Left ventricle myocardium inferior (tissue), 1 donor: ENCODE measurements around the gene TEX36. TPM values are rescaled to one million over a fixed set of nuclear protein-coding genes. Genes with fewer than 3 reads are reported as not detected.

Source experiments
- DNase-seq: peaks from one replicate; pipeline ENCODE4 v3.0.0-alpha.2; 2020
- H3K27ac ChIP-seq: fragments of 200-600 bp; replicated peaks from 2 replicates; pipeline ENCODE4 v1.8.0; 2021
- H3K27me3 ChIP-seq: fragments of 200-600 bp; 2 replicates; pipeline ENCODE4 v1.8.0; 2021; ENCODE audit warnings: low read depth
- H3K36me3 ChIP-seq: fragments of 200-600 bp; 2 replicates; pipeline ENCODE4 v1.8.0; 2021
- H3K4me1 ChIP-seq: fragments of 200-600 bp; 2 replicates; pipeline ENCODE4 v1.8.0; 2021
- H3K4me3 ChIP-seq: fragments of 200-600 bp; 2 replicates; pipeline ENCODE4 v1.8.0; 2021; ENCODE audit warnings: mild to moderate bottlenecking, moderate library complexity
- H3K9me3 ChIP-seq: fragments of 200-600 bp; replicated peaks from 2 replicates; pipeline ENCODE4 v1.8.0; 2021
- CTCF ChIP-seq: fragments of 200-600 bp; IDR thresholded peaks from 2 replicates; pipeline ENCODE4 v1.8.0; 2021; ENCODE audit warnings: antibody characterized with exemption, mild to moderate bottlenecking, borderline replicate concordance
- intact Hi-C: fragments of 100-400 bp; cut with micrococcal nuclease; formaldehyde crosslinking; loops from one replicate; pipeline ENCODE4 v1.11.0; 2022
- total RNA-seq: library from RNA; stranded (reverse); fragmentation: NEBNext Ultra II Directional; extraction: Animal tissue kit (Norgen Biotek cat#: 25700); gene quantifications from one replicate; pipeline ENCODE4 v1.2.1, GENCODE V29; 2021
- donor health status: DM: no; HTN: yes; CAD: no; lungs with severe emphysema.

Gene TEX36
- total RNA-seq, 1 donor from 2014 or later: not detected

- Histone ChIP-seq H3K4me1 (no peaks in the 10 kb centered on the region), H3K36me3 (no peaks in the 10 kb centered on the region), H3K4me3 (no peak overlapping the region), H3K9me3 (no peaks in the 10 kb centered on the region), H3K27ac (no peak overlapping the region), H3K27me3 (peaks cover 43% of the 10 kb centered on the region)
- no peak for DNase-seq
- no peak for TF ChIP-seq CTCF
- intact Hi-C loops: no loop called here
Observed at GRCh38 chr10:125694883-125695282, 11.9 kb upstream of the TEX36 start.

GRCh38 chr10:125693524-125693847 is 10.5 kb upstream of the TEX36 start:
- Histone ChIP-seq H3K4me1 (no peaks in the 10 kb centered on the region), H3K27ac (no peak overlapping the region), H3K4me3 (no peak overlapping the region), H3K36me3 (no peaks in the 10 kb centered on the region), H3K27me3 (peaks cover 51% of the 10 kb centered on the region), H3K9me3 (no peaks in the 10 kb centered on the region)
- intact Hi-C loops: no loop called here
- no peak for DNase-seq
- TF ChIP-seq CTCF: no peak

- peaks cover 51% of the 10 kb centered on the region for H3K27me3 ChIP-seq
- no peak for DNase-seq
- no peak overlapping the region for H3K27ac ChIP-seq
- no peaks in the 10 kb centered on the region for H3K4me1 ChIP-seq
- H3K4me3 ChIP-seq: no peak overlapping the region
- no peaks in the 10 kb centered on the region for H3K36me3 ChIP-seq
- intact Hi-C loops: no loop called here
- no peak for TF ChIP-seq CTCF
- no peaks in the 10 kb centered on the region for H3K9me3 ChIP-seq
Observed at GRCh38 chr10:125692601-125693523, 9.9 kb upstream of the TEX36 start.

- no peaks in the 10 kb centered on the region for H3K36me3 ChIP-seq
- H3K27ac ChIP-seq: no peak overlapping the region
- TF ChIP-seq CTCF: no peak
- H3K4me1 ChIP-seq: no peaks in the 10 kb centered on the region
- H3K27me3 ChIP-seq: peaks cover 51% of the 10 kb centered on the region
- no peak overlapping the region for H3K4me3 ChIP-seq
- H3K9me3 ChIP-seq: no peaks in the 10 kb centered on the region
- intact Hi-C loops: no loop called here
- DNase-seq: no peak
Observed at GRCh38 chr10:125692196-125692595, 9.2 kb upstream of the TEX36 start.

- no peak for TF ChIP-seq CTCF
- H3K27me3 ChIP-seq: peaks cover 51% of the 10 kb centered on the region
- no peaks in the 10 kb centered on the region for H3K36me3 ChIP-seq
- no peak overlapping the region for H3K4me3 ChIP-seq
- H3K9me3 ChIP-seq: no peaks in the 10 kb centered on the region
- H3K4me1 ChIP-seq: no peaks in the 10 kb centered on the region
- intact Hi-C loops: no loop called here
- DNase-seq: no peak
- no peak overlapping the region for H3K27ac ChIP-seq
Observed at GRCh38 chr10:125691160-125691981, 8.4 kb upstream of the TEX36 start.
